SK-N-SH (cell line): ENCODE measurements around the gene TBC1D19. TPM values are rescaled to one million over a fixed set of nuclear protein-coding genes. Genes with fewer than 3 reads are reported as not detected.

ENCODE experiments used
- CTCF ChIA-PET: fragments of 300-600, 350-600 bp; formaldehyde crosslinking; extraction: SDS; loops from one replicate; lab custom pipeline; 2021; lab: Yijun Ruan, JAX
- POLR2A ChIA-PET: fragments of 350-600 bp; sonication (Branson Sonifier 250); formaldehyde crosslinking; extraction: SDS; loops from one replicate; lab custom pipeline; 2020; ENCODE audit warnings: antibody characterized with exemption, inconsistent platforms; lab: Yijun Ruan, JAX
- DNase-seq: peaks from one replicate; pipeline ENCODE4 v3.0.0; 2012
- H2AFZ ChIP-seq: fragments of 200-600 bp; sonication (generic); 2 replicates; pipeline ENCODE4 v1.8.1; 2016; ENCODE audit warnings: antibody characterized with exemption, mild to moderate bottlenecking, low read depth
- H3F3A ChIP-seq: fragments of 200-600 bp; sonication (generic); replicated peaks from 2 replicates; pipeline ENCODE3; 2016; ENCODE audit warnings: antibody characterized with exemption, mild to moderate bottlenecking; ENCODE audit not compliant: insufficient read depth
- H3K27ac ChIP-seq, 2 experiments: fragments of 200-500 bp in 1 of 2; fragments of 200-600 bp in 1 of 2; sonication (Bioruptor generic) in 1 of 2; sonication (generic), shearing (Covaris generic) in 1 of 2; 2 replicates each; pipeline versions ENCODE4 v1.5.1 to v1.6.1; 2014 to 2016; ENCODE audit warnings: low read depth in 2 of 2, inconsistent platforms in 1 of 2, low read length in 1 of 2, mild to moderate bottlenecking in 1 of 2, mixed read lengths in 1 of 2
- H3K27me3 ChIP-seq: fragments of 200-600 bp; sonication (generic), shearing (Covaris generic); 2 replicates; pipeline ENCODE4 v1.6.1; 2016; ENCODE audit warnings: mixed run types; ENCODE audit not compliant: insufficient read depth
- H3K36me3 ChIP-seq, 2 experiments: fragments of 200-500 bp in 1 of 2; fragments of 200-600 bp in 1 of 2; sonication (Bioruptor generic) in 1 of 2; sonication (generic) in 1 of 2; replicated peaks in 1 of 2; 2 replicates each; pipeline versions ENCODE3 to v1.5.1; 2014 to 2016; ENCODE audit warnings: low read length in 1 of 2, mild to moderate bottlenecking in 1 of 2; ENCODE audit not compliant: insufficient read depth in 2 of 2, control insufficient read depth in 1 of 2
- H3K4me1 ChIP-seq, 2 experiments: fragments of 200-500 bp in 1 of 2; fragments of 200-600 bp in 1 of 2; sonication (Bioruptor generic) in 1 of 2; sonication (generic), shearing (Covaris generic) in 1 of 2; 2 replicates each; pipeline versions ENCODE4 v1.5.1 to v1.6.1; 2014 to 2016; ENCODE audit warnings: low read depth in 1 of 2, low read length in 1 of 2, mixed run types in 1 of 2; ENCODE audit not compliant: insufficient read depth in 2 of 2, control insufficient read depth in 1 of 2
- H3K4me2 ChIP-seq: fragments of 200-600 bp; sonication (generic), shearing (Covaris generic); 2 replicates; pipeline ENCODE4 v1.6.1; 2017; ENCODE audit warnings: mixed run types
- H3K4me3 ChIP-seq, 2 experiments: fragments of 200-500 bp in 1 of 2; fragments of 200-600 bp in 1 of 2; sonication (Bioruptor generic) in 1 of 2; sonication (generic), shearing (Covaris generic) in 1 of 2; 2 replicates each; pipeline versions ENCODE4 v1.5.1 to v1.8.1; 2014 to 2016; ENCODE audit warnings: low read depth in 2 of 2, inconsistent platforms in 1 of 2, low read length in 1 of 2, mild to moderate bottlenecking in 1 of 2, mixed read lengths in 1 of 2, moderate library complexity in 1 of 2
- H3K79me2 ChIP-seq: fragments of 200-600 bp; sonication (generic); 2 replicates; pipeline ENCODE4 v1.8.1; 2017; ENCODE audit warnings: mild to moderate bottlenecking; ENCODE audit not compliant: insufficient read depth
- H3K9ac ChIP-seq: fragments of 200-600 bp; sonication (generic); 2 replicates; pipeline ENCODE4 v1.6.1; 2017; ENCODE audit warnings: mixed run types
- H3K9me2 ChIP-seq: fragments of 200-600 bp; sonication (generic); 2 replicates; pipeline ENCODE4 v1.6.1; 2017; ENCODE audit warnings: mixed run types
- H3K9me3 ChIP-seq: fragments of 200-600 bp; sonication (generic); 2 replicates; pipeline ENCODE4 v1.6.1; 2017; ENCODE audit warnings: mixed run types, mild to moderate bottlenecking, moderate library complexity
- H4K20me1 ChIP-seq: fragments of 200-600 bp; sonication (generic); 2 replicates; pipeline ENCODE4 v1.6.1; 2017; ENCODE audit warnings: mild to moderate bottlenecking, mixed run types; ENCODE audit not compliant: insufficient read depth
- CTCF ChIP-seq: fragments of 200-600 bp; sonication (generic); IDR thresholded peaks from 2 replicates; pipeline ENCODE4 v1.6.1; 2017; ENCODE audit warnings: antibody characterized with exemption, mild to moderate bottlenecking, moderate library complexity
- ELF1 ChIP-seq: IDR thresholded peaks from 2 replicates; pipeline ENCODE4 v1.4.0; 2012
- EP300 ChIP-seq, 2 experiments: IDR thresholded peaks; 2 replicates each; pipeline versions ENCODE4 v1.4.0 to v1.6.1; 2012; ENCODE audit warnings: borderline replicate concordance in 1 of 2, low read depth in 1 of 2, low read length in 1 of 2
- FOXJ3 ChIP-seq: sonication (generic); formaldehyde crosslinking; IDR thresholded peaks from 2 replicates; pipeline ENCODE4 v1.5.1; 2020; ENCODE audit warnings: mild to moderate bottlenecking, missing genetic modification reagents
- GABPA ChIP-seq: IDR thresholded peaks from 2 replicates; pipeline ENCODE4 v1.4.0; 2012; ENCODE audit warnings: low read depth, mild to moderate bottlenecking
- MEF2A ChIP-seq: IDR thresholded peaks from 2 replicates; pipeline ENCODE4 v1.4.0; 2012; ENCODE audit warnings: low read depth, borderline replicate concordance
- NFIC ChIP-seq: IDR thresholded peaks from 2 replicates; pipeline ENCODE4 v1.4.0; 2012; ENCODE audit warnings: borderline replicate concordance
- RAD21 ChIP-seq: IDR thresholded peaks from 2 replicates; pipeline ENCODE4 v1.6.1; 2012; ENCODE audit warnings: mild to moderate bottlenecking, low read length
- REST ChIP-seq: IDR thresholded peaks from 2 replicates; pipeline ENCODE4 v1.6.1; 2012; ENCODE audit warnings: mild to moderate bottlenecking, low read depth, low read length, moderate library complexity
- RFX5 ChIP-seq: IDR thresholded peaks from 2 replicates; pipeline ENCODE4 v1.6.1; 2012; ENCODE audit warnings: mild to moderate bottlenecking, improper control_type of control experiment, low read length
- SMC3 ChIP-seq: IDR thresholded peaks from 2 replicates; pipeline ENCODE4 v1.6.1; 2012; ENCODE audit warnings: low read depth, low read length, improper control_type of control experiment
- TAF1 ChIP-seq: IDR thresholded peaks from 2 replicates; pipeline ENCODE4 v1.6.1; 2012; ENCODE audit warnings: low read depth, mild to moderate bottlenecking, low read length, moderate library complexity, borderline replicate concordance
- TEAD4 ChIP-seq: IDR thresholded peaks from 2 replicates; pipeline ENCODE4 v1.4.0; 2012; ENCODE audit warnings: mild to moderate bottlenecking, borderline replicate concordance; ENCODE audit not compliant: insufficient read depth
- WGBS: methylation state at CpG from one replicate; pipeline ENCODE4 v1.1.6; 2017; ENCODE audit warnings: low lambda C conversion rate; 5-methylcytosine and 5-hydroxymethylcytosine counted together
- polyA plus RNA-seq, 3 experiments: library from polyadenylated mRNA; depleted of rRNA; stranded (reverse); fragments of >200 nt; gene quantifications; 2 replicates each; pipeline ENCODE4 v1.2.3, GENCODE V29; 2012
- TF ChIP-seq, protein P1 (sequence below): IDR thresholded peaks from 2 replicates; pipeline ENCODE4 v1.4.0; 2012; ENCODE audit warnings: low read depth, borderline replicate concordance
- TF ChIP-seq, protein P2 (sequence below): fragments of 150-350 bp; IDR thresholded peaks from 2 replicates; pipeline ENCODE4 v1.6.1; 2016; ENCODE audit warnings: mild to moderate bottlenecking, low read depth, low read length

The TBC1D19 gene
- polyA plus RNA-seq, 1 of the 3 experiments (the other 2 are of a cell fraction): 4.2 TPM

GRCh38 chr4:26758899-26759298 lies 175.0 kb downstream of the TBC1D19 start:
- Histone ChIP-seq H3K36me3 (peaks cover 11 to 17% of the 10 kb centered on the region in 2 experiments), H3K9me2 (no peaks in the 10 kb centered on the region), H2AFZ (no peak overlapping the region), H3K27me3 (no peaks in the 10 kb centered on the region), H3K9me3 (no peaks in the 10 kb centered on the region), H4K20me1 (no peaks in the 10 kb centered on the region), H3F3A (no peaks in the 10 kb centered on the region), H3K4me2 (no peak overlapping the region), H3K4me1 (no peaks in the 10 kb centered on the region), H3K9ac (no peak overlapping the region), H3K4me3 (no peak overlapping the region), H3K27ac (no peak overlapping the region), H3K79me2 (no peaks in the 10 kb centered on the region)
- ChIA-PET POLR2A (no interaction called here), CTCF (no interaction called here)
- DNase-seq: no peak
- TF ChIP-seq NFIC: no peak
- no peak for TF ChIP-seq ELF1
- 91% methylated on average over 1 of the region's 1 CpG for WGBS

DNA sequence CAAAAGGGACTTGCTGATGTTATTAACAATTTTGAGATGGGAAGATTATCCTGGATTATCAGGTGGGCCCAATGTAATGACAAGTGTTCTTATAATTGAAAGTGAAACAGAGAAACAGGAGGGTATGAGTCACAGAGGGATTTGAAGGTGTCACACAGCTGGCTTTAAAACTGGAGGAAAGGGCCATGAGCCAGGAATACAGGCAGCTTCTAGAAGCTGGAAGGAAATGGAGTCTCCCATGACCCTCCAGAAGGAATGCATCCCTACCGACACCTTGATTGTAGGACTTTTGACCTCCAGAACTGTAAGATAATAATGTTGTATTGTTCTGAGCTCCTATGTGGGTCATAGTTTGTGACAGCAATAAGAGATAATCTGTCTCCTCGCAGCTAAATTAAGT lies 178.8 kb downstream of the TBC1D19 start:
- CTCF ChIA-PET: no interaction called here
- H3K9me2 ChIP-seq: no peaks in the 10 kb centered on the region
- POLR2A ChIA-PET: no interaction called here
- no peaks in the 10 kb centered on the region for H4K20me1 ChIP-seq
- peaks cover 5 to 7% of the 10 kb centered on the region in 2 experiments for H3K36me3 ChIP-seq
- TF ChIP-seq, protein P1, sequence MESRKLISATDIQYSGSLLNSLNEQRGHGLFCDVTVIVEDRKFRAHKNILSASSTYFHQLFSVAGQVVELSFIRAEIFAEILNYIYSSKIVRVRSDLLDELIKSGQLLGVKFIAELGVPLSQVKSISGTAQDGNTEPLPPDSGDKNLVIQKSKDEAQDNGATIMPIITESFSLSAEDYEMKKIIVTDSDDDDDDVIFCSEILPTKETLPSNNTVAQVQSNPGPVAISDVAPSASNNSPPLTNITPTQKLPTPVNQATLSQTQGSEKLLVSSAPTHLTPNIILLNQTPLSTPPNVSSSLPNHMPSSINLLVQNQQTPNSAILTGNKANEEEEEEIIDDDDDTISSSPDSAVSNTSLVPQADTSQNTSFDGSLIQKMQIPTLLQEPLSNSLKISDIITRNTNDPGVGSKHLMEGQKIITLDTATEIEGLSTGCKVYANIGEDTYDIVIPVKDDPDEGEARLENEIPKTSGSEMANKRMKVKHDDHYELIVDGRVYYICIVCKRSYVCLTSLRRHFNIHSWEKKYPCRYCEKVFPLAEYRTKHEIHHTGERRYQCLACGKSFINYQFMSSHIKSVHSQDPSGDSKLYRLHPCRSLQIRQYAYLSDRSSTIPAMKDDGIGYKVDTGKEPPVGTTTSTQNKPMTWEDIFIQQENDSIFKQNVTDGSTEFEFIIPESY: no peak
- TF ChIP-seq EP300 (IDR thresholded peaks at IDR 0.05; ENCODE audit: borderline replicate concordance in 1 of 2, low read depth in 1 of 2, low read length in 1 of 2) (no peak), NFIC (no peak), GABPA (no peak), RAD21 (no peak), MEF2A (no peak), REST (no peak), TAF1 (no peak), CTCF (no peak), TEAD4 (no peak), RFX5 (no peak), SMC3 (no peak), FOXJ3 (CRISPR knock-in tag) (no peak)
- TF ChIP-seq, protein P2, sequence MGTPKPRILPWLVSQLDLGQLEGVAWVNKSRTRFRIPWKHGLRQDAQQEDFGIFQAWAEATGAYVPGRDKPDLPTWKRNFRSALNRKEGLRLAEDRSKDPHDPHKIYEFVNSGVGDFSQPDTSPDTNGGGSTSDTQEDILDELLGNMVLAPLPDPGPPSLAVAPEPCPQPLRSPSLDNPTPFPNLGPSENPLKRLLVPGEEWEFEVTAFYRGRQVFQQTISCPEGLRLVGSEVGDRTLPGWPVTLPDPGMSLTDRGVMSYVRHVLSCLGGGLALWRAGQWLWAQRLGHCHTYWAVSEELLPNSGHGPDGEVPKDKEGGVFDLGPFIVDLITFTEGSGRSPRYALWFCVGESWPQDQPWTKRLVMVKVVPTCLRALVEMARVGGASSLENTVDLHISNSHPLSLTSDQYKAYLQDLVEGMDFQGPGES: no peak
- no peaks in the 10 kb centered on the region for H3K9me3 ChIP-seq
- no peak overlapping the region for H2AFZ ChIP-seq
- WGBS: 91% methylated on average over 2 of the region's 2 CpGs
- H3K4me3 ChIP-seq: no peak overlapping the region
- H3F3A ChIP-seq: no peaks in the 10 kb centered on the region
- H3K27me3 ChIP-seq: no peaks in the 10 kb centered on the region
- H3K4me2 ChIP-seq: no peak overlapping the region
- H3K4me1 ChIP-seq: no peaks in the 10 kb centered on the region
- H3K9ac ChIP-seq: no peak overlapping the region
- no peaks in the 10 kb centered on the region for H3K79me2 ChIP-seq
- no peak for DNase-seq
- no peak overlapping the region for H3K27ac ChIP-seq
